GM12878 (cell line): ENCODE results near the gene DCC. TPM values are rescaled to one million over a fixed set of nuclear protein-coding genes. Genes with fewer than 3 reads are reported as not detected.

Source experiments
- ATAC-seq: fragments of 200-7000 bp; cut with Tn5 transposase; 3 replicates; pipeline ENCODE4 v1.9.1; 2020; ENCODE audit warnings: mild to moderate bottlenecking, moderate library complexity
- BruUV-seq: library from RNA; stranded (reverse); fragments of 400-500 nt; replicated peaks from 2 replicates; lab custom pipeline; 2021; lab: Mats Ljungman, UMichigan
- CTCF ChIA-PET: fragments of 300-600 bp; sonication (Branson Sonifier 250); formaldehyde crosslinking; extraction: SDS; loops from one replicate; lab custom pipeline; 2021; ENCODE audit warnings: inconsistent platforms; lab: Yijun Ruan, JAX
- POLR2A ChIA-PET: fragments of 350-600 bp; formaldehyde crosslinking; extraction: SDS; loops from one replicate; lab custom pipeline; 2021; ENCODE audit warnings: inconsistent platforms; lab: Charles Lee
- RAD21 ChIA-PET: fragments of 300-600 bp; sonication (Branson Sonifier 250); formaldehyde crosslinking; loops from one replicate; lab custom pipeline; 2023; ENCODE audit warnings: antibody characterized with exemption; ENCODE audit not compliant: unreplicated experiment; lab: Charles Lee
- SMC1A ChIA-PET: fragments of 300-600 bp; sonication (Branson Sonifier 250); formaldehyde crosslinking; loops from one replicate; lab custom pipeline; 2023; ENCODE audit not compliant: unreplicated experiment, uncharacterized antibody; lab: Charles Lee
- DNase-seq: peaks from one replicate; pipeline ENCODE4 v3.0.0-alpha.2; 2011; ENCODE audit warnings: low read depth, low spot score
- FAIRE-seq: peaks from 3 replicates; lab custom pipeline; 2011; peaks lifted over from hg19 to GRCh38; lab: Jason Lieb, UNC
- H2AFZ ChIP-seq: 2 replicates; pipeline ENCODE4 v1.6.0; 2011; ENCODE audit warnings: low read depth, low read length, control low read depth; ENCODE audit not compliant: control insufficient read depth
- H3K27ac ChIP-seq: 2 replicates; pipeline ENCODE4 v1.5.1; 2011; ENCODE audit warnings: control low read depth; ENCODE audit not compliant: control insufficient read depth, insufficient read depth
- H3K27me3 ChIP-seq, 2 experiments: replicated peaks in 1 of 2; 2 replicates each; pipeline versions ENCODE4 v1.6.0 to v1.6.1; 2011; ENCODE audit warnings: low read length in 1 of 2; ENCODE audit not compliant: control insufficient read depth in 2 of 2, insufficient read depth in 2 of 2
- H3K36me3 ChIP-seq, 2 experiments: 2 replicates each; pipeline ENCODE4 v1.5.1; 2011; ENCODE audit warnings: low read length in 1 of 2; ENCODE audit not compliant: control insufficient read depth in 2 of 2, insufficient read depth in 2 of 2
- H3K4me1 ChIP-seq: 2 replicates; pipeline ENCODE4 v1.6.1; 2011; ENCODE audit warnings: mild to moderate bottlenecking, low read length, moderate library complexity, mixed read lengths; ENCODE audit not compliant: control insufficient read depth, insufficient read depth
- H3K4me2 ChIP-seq: 2 replicates; pipeline ENCODE4 v1.6.0; 2011; ENCODE audit warnings: control low read depth; ENCODE audit not compliant: control insufficient read depth, insufficient read depth
- H3K4me3 ChIP-seq: fragments of 200-600 bp; sonication (generic); 2 replicates; pipeline ENCODE4 v1.5.1; 2016
- H3K79me2 ChIP-seq: 2 replicates; pipeline ENCODE4 v1.6.0; 2011; ENCODE audit warnings: low read length; ENCODE audit not compliant: control insufficient read depth, insufficient read depth
- H3K9ac ChIP-seq: 2 replicates; pipeline ENCODE4 v1.8.0; 2011; ENCODE audit warnings: low read length, control low read depth, mixed read lengths; ENCODE audit not compliant: control insufficient read depth, insufficient read depth
- H3K9me3 ChIP-seq: replicated peaks from 3 replicates; pipeline ENCODE4 v1.5.1; 2011; ENCODE audit warnings: mild to moderate bottlenecking, low read length; ENCODE audit not compliant: control insufficient read depth, insufficient read depth
- H4K20me1 ChIP-seq: 2 replicates; pipeline ENCODE4 v1.6.0; 2011; ENCODE audit not compliant: control insufficient read depth, insufficient read depth
- CEBPZ ChIP-seq: fragments of 150-350 bp; IDR thresholded peaks from 2 replicates; pipeline ENCODE4 v1.6.1; 2016; ENCODE audit warnings: low read depth, low read length
- E2F8 ChIP-seq: fragments of 450-650 bp; IDR thresholded peaks from 2 replicates; pipeline ENCODE4 v1.6.1; 2018; ENCODE audit warnings: mild to moderate bottlenecking, low read depth, moderate library complexity; ENCODE audit not compliant: partially characterized antibody
- EED ChIP-seq: sonication (generic); IDR thresholded peaks from 2 replicates; pipeline ENCODE4 v1.6.1; 2016; ENCODE audit warnings: antibody characterized with exemption, low read depth
- NR2F1 ChIP-seq: fragments of 450-650 bp; conservative IDR thresholded peaks from 2 replicates; pipeline ENCODE4 v1.6.1; 2017; ENCODE audit warnings: mild to moderate bottlenecking
- NRF1 ChIP-seq: conservative IDR thresholded peaks from 2 replicates; pipeline ENCODE4 v1.6.1; 2011; ENCODE audit warnings: mild to moderate bottlenecking, low read depth, low read length, improper control_type of control experiment
- SIX5 ChIP-seq: IDR thresholded peaks from 2 replicates; pipeline ENCODE4 v1.6.1; 2011; ENCODE audit warnings: mild to moderate bottlenecking, low read depth, low read length, moderate library complexity; ENCODE audit not compliant: severe bottlenecking
- TBL1XR1 ChIP-seq: IDR thresholded peaks from 2 replicates; pipeline ENCODE4 v1.6.1; 2012; ENCODE audit warnings: low read depth, low read length, improper control_type of control experiment
- ZNF592 ChIP-seq: fragments of 450-650 bp; IDR thresholded peaks from 2 replicates; pipeline ENCODE4 v1.6.1; 2017; ENCODE audit warnings: mild to moderate bottlenecking, moderate library complexity
- WGBS: methylation state at CpG from one replicate; pipeline ENCODE4 v1.1.6; 2016; ENCODE audit warnings: low lambda C conversion rate; ENCODE audit not compliant: insufficient replicate concordance, insufficient coverage; ENCODE audit errors: missing lambda C conversion rate; 5-methylcytosine and 5-hydroxymethylcytosine counted together
- in situ Hi-C: fragments of 300-500 bp; cut with MboI; formaldehyde crosslinking; loops from 9 replicates; pipeline ENCODE4 v1.14.3; 2018; ENCODE audit warnings: mixed read lengths
- intact Hi-C: fragments of 100-400 bp; cut with micrococcal nuclease; formaldehyde crosslinking; loops from one replicate; pipeline ENCODE4 v1.14.2; 2022; ENCODE audit not compliant: unreplicated experiment
- polyA plus RNA-seq, 11 experiments: library from polyadenylated mRNA; depleted of rRNA in 4 of 11; unstranded in 6 of 11; stranded (reverse) in 5 of 11; fragments of >200 nt; fragmentation: Nextera tagmentation in 4 of 11; fragmentation: Illumina TruSeq in 1 of 11; extraction: Ambion mirVana in 4 of 11; extraction: Trizol in 1 of 11; gene quantifications; 1 replicate in 1 of 11; 2 replicates in 10 of 11; pipeline versions ENCODE4 v1.2.1 to v1.2.3, GENCODE V29; 2011 to 2016; ENCODE audit warnings: inconsistent platforms in 2 of 11, missing spikeins in 2 of 11, low read depth in 1 of 11
- total RNA-seq, 4 experiments: library from RNA; depleted of rRNA in 3 of 4; stranded (reverse); fragments of >200 nt in 3 of 4; fragmentation: Illumina TruSeq in 1 of 4; extraction: Trizol in 1 of 4; gene quantifications; 2 replicates each; pipeline versions ENCODE4 v1.2.1 to v1.2.3, GENCODE V29; 2013 to 2021

The DCC gene
- total and polyA plus RNA-seq, 10 of the 15 experiments (the other 5 are each of a cell fraction or from before 2014, with no cell fraction given), result 0.01 TPM; not detected in 9

- SMC1A ChIA-PET, result no interaction called here
- H3K4me3 ChIP-seq, result no peak overlapping the region
- TF ChIP-seq TBL1XR1, result no peak
- no peak for TF ChIP-seq NRF1
- no peak for TF ChIP-seq E2F8
- no peak for TF ChIP-seq EED
- no peak for TF ChIP-seq NR2F1
- no peak for TF ChIP-seq SIX5
- no peak for TF ChIP-seq ZNF592
- no peak for TF ChIP-seq CEBPZ
- TF ChIP-seq, all 136 proteins: peak for 0
- no TSS peak for BruUV-seq
- Histone ChIP-seq H4K20me1 (no peaks in the 10 kb centered on the region), H3K4me2 (no peak overlapping the region), H3K4me1 (no peaks in the 10 kb centered on the region), H3K36me3 (no peaks in the 10 kb centered on the region), H3K79me2 (no peaks in the 10 kb centered on the region), H3K27me3 (no peaks in the 10 kb centered on the region), H2AFZ (no peak overlapping the region), H3K27ac (no peak overlapping the region), H3K9ac (no peak overlapping the region), H3K9me3 (no peaks in the 10 kb centered on the region)
- FAIRE-seq (no peak), ATAC-seq (no peak), DNase-seq (no peak)
- intact Hi-C loops, result no loop called here
- CTCF ChIA-PET, result no interaction called here
- in situ Hi-C loops, result no loop called here
- 4% methylated on average over 2 of the region's 2 CpGs for WGBS
- POLR2A ChIA-PET, result no interaction called here
- RAD21 ChIA-PET, result no interaction called here
These were observed 505.0 kb downstream of the DCC start for GRCh38 chr18:52845036-52845435.
